Neuronal stem cell (in vitro differentiated cells): ENCODE measurements around the gene CAVIN2.
A peak's percentile ranks its signal among the peaks of the same experiment; 100 is the strongest.

ENCODE experiments used
- DNase-seq: peaks from one replicate; pipeline ENCODE4 v3.0.0-alpha.2; 2013; ENCODE audit warnings: low spot score
- H2AFZ ChIP-seq: one replicate; pipeline ENCODE4 v1.6.1; 2013; ENCODE audit warnings: mild to moderate bottlenecking, low read length, inconsistent platforms
- H2AK5ac ChIP-seq: 2 replicates; pipeline ENCODE4 v1.6.1; 2013; ENCODE audit warnings: low read depth, mild to moderate bottlenecking, inconsistent platforms, low read length, moderate library complexity, mixed read lengths
- H2BK120ac ChIP-seq: 2 replicates; pipeline ENCODE4 v1.6.1; 2013; ENCODE audit warnings: low read depth, mild to moderate bottlenecking, inconsistent platforms, low read length, moderate library complexity, mixed read lengths
- H2BK12ac ChIP-seq: one replicate; pipeline ENCODE4 v1.6.1; 2013; ENCODE audit warnings: low read length, inconsistent platforms
- H2BK15ac ChIP-seq: 2 replicates; pipeline ENCODE4 v1.6.1; 2013; ENCODE audit warnings: mild to moderate bottlenecking, low read length, inconsistent platforms, mixed read lengths
- H2BK5ac ChIP-seq: one replicate; pipeline ENCODE4 v1.6.1; 2013; ENCODE audit warnings: inconsistent platforms, mild to moderate bottlenecking, low read length, moderate library complexity
- H3K14ac ChIP-seq: one replicate; pipeline ENCODE4 v1.6.1; 2013; ENCODE audit warnings: low read length, inconsistent platforms
- H3K18ac ChIP-seq: 2 replicates; pipeline ENCODE4 v1.6.1; 2013; ENCODE audit warnings: low read length, inconsistent platforms
- H3K23ac ChIP-seq: 2 replicates; pipeline ENCODE4 v1.6.1; 2013; ENCODE audit warnings: low read depth, mild to moderate bottlenecking, mixed read lengths, low read length, inconsistent platforms; ENCODE audit not compliant: poor library complexity
- H3K27ac ChIP-seq: replicated peaks from 3 replicates; pipeline ENCODE4 v1.5.1; 2013; ENCODE audit warnings: low read length, inconsistent platforms
- H3K27me3 ChIP-seq, 3 experiments: 2 replicates each; pipeline ENCODE4 v1.6.1; 2013; ENCODE audit warnings: low read length in 3 of 3, mild to moderate bottlenecking in 2 of 3, inconsistent platforms in 1 of 3, low read depth in 1 of 3, mixed read lengths in 1 of 3, moderate library complexity in 1 of 3; ENCODE audit not compliant: control insufficient read depth in 3 of 3, insufficient read depth in 3 of 3
- H3K36me3 ChIP-seq, 2 donors: replicated peaks in 1 of 2; 2 replicates each; pipeline ENCODE4 v1.6.1; 2013; ENCODE audit warnings: low read length in 2 of 2; ENCODE audit not compliant: control insufficient read depth in 2 of 2, insufficient read depth in 2 of 2
- H3K4ac ChIP-seq: 2 replicates; pipeline ENCODE4 v1.6.1; 2013; ENCODE audit warnings: inconsistent platforms, mild to moderate bottlenecking, low read length, moderate library complexity
- H3K4me1 ChIP-seq, 2 donors: 1 replicate in 1 of 2; 2 replicates in 1 of 2; pipeline ENCODE4 v1.6.1; 2013; ENCODE audit warnings: low read length in 2 of 2, low read depth in 1 of 2; ENCODE audit not compliant: control insufficient read depth in 2 of 2, insufficient read depth in 1 of 2
- H3K4me2 ChIP-seq: one replicate; pipeline ENCODE4 v1.6.1; 2013; ENCODE audit warnings: mild to moderate bottlenecking, low read length, inconsistent platforms; ENCODE audit not compliant: insufficient read depth, poor library complexity, severe bottlenecking
- H3K4me3 ChIP-seq, 2 donors: 2 replicates each; pipeline ENCODE4 v1.5.1; 2013; ENCODE audit warnings: low read length in 2 of 2, mild to moderate bottlenecking in 2 of 2, inconsistent platforms in 1 of 2, moderate library complexity in 1 of 2
- H3K79me1 ChIP-seq: one replicate; pipeline ENCODE4 v1.6.1; 2013; ENCODE audit warnings: low read depth, mild to moderate bottlenecking, inconsistent platforms, low read length, moderate library complexity
- H3K9ac ChIP-seq: one replicate; pipeline ENCODE4 v1.6.1; 2013; ENCODE audit warnings: mild to moderate bottlenecking, low read depth, low read length, inconsistent platforms; ENCODE audit not compliant: poor library complexity
- H3K9me3 ChIP-seq, 2 donors: replicated peaks in 1 of 2; 2 replicates each; pipeline versions ENCODE3 to v1.6.1; 2013; ENCODE audit warnings: low read length in 2 of 2, mild to moderate bottlenecking in 2 of 2, inconsistent platforms in 1 of 2, low read depth in 1 of 2, mixed read lengths in 1 of 2, moderate library complexity in 1 of 2; ENCODE audit not compliant: control insufficient read depth in 2 of 2, insufficient read depth in 1 of 2
- H4K8ac ChIP-seq: one replicate; pipeline ENCODE4 v1.6.1; 2013; ENCODE audit warnings: low read depth, mild to moderate bottlenecking, inconsistent platforms, low read length, moderate library complexity
- H4K91ac ChIP-seq: one replicate; pipeline ENCODE4 v1.6.1; 2013; ENCODE audit warnings: low read length, low read depth, mild to moderate bottlenecking, inconsistent platforms; ENCODE audit not compliant: poor library complexity
- WGBS, 2 donors: extraction: QIAGEN DNeasy Blood & Tissue Kit; methylation state at CpG; one replicate each; pipeline ENCODE4 v1.1.7; 2013; ENCODE audit warnings: missing lambda C conversion rate in 2 of 2, mixed read lengths in 1 of 2; ENCODE audit not compliant: insufficient read length in 2 of 2, insufficient replicate concordance in 1 of 2; ENCODE audit errors: extremely low coverage in 2 of 2; 5-methylcytosine and 5-hydroxymethylcytosine counted together

Gene CAVIN2

GRCh38 chr2:191838526-191838925 lies 8.4 kb downstream of the CAVIN2 start:
- Histone ChIP-seq H3K9me3 (peaks cover 0 to 4% of the 10 kb centered on the region in 2 donors), H4K8ac (no peak overlapping the region), H2AK5ac (no peak overlapping the region), H3K4me1 (no peaks in the 10 kb centered on the region), H2BK120ac (no peak overlapping the region), H3K14ac (no peak overlapping the region), H4K91ac (no peak overlapping the region), H3K9ac (no peak overlapping the region), H2BK15ac (no peak overlapping the region), H3K23ac (no peak overlapping the region), H3K4me3 (no peak overlapping the region), H2BK12ac (no peak overlapping the region), H3K27me3 (no peaks in the 10 kb centered on the region), H3K27ac (no peak overlapping the region), H3K4me2 (no peak overlapping the region), H3K4ac (no peak overlapping the region), H3K36me3 (no peaks in the 10 kb centered on the region), H3K79me1 (no peaks in the 10 kb centered on the region), H2BK5ac (no peak overlapping the region), H3K18ac (no peak overlapping the region), H2AFZ (no peak overlapping the region)
- no peak for DNase-seq
- no CpG with 5 or more reads among the region's 4 CpGs for WGBS, 2 donors

DNA sequence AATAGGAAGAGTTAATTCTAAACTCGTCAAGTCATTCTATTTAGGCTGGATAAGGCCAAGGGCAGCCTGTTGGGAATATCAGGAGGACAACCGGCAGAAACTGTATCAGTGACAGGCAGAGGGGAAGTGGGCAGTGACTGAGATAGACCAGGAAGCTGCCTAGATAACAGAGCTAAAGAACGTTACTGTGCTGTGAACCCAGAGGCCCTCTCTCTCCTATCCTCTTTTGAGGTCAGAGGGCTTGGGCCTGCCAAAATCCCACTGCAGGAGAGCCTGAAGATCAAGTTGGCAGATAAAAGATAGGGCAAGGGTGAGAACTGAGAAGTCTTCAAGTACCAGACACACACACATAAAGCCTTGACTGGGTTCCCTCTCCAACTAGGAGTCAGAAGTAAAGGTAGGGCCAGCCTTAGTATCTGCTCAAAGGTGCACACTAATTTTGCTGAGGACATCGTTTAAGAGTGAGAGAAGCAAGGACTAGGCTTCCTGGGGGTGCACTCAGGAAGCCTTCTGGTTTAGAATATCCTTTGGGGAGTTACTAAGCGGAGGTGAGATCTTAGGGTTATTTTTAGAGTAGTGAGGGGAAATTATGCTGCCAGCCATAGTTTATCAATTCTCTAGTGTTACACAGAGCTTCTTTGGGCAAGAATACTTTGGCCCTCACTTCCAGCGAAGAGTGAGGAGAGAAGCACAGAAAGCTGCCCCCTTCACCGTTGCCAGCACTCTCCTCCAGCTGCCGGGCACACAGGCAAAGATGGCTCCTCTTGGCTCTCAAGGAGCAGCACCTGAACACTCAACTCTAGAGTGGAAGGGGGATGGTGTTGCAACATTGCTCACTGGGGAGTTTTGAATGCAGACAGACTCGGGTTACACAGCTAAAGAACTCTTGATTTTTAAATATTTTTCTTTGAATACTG lies 9.8 kb downstream of the CAVIN2 start:
- Histone ChIP-seq H3K4ac (no peak overlapping the region), H2BK12ac (no peak overlapping the region), H3K23ac (no peak overlapping the region), H3K4me2 (no peak overlapping the region), H3K9me3 (peaks cover 0 to 4% of the 10 kb centered on the region in 2 donors), H2BK15ac (no peak overlapping the region), H2BK5ac (no peak overlapping the region), H2AFZ (peak overlapping the region; percentile 58), H3K27ac (no peak overlapping the region), H4K8ac (no peak overlapping the region), H3K9ac (no peak overlapping the region), H3K27me3 (no peaks in the 10 kb centered on the region), H4K91ac (no peak overlapping the region), H2BK120ac (no peak overlapping the region), H3K14ac (no peak overlapping the region), H2AK5ac (no peak overlapping the region), H3K18ac (peak overlapping the region; percentile 50), H3K36me3 (no peaks in the 10 kb centered on the region), H3K4me3 (no peak overlapping the region), H3K79me1 (no peaks in the 10 kb centered on the region), H3K4me1 (peaks cover 0 to 1% of the 10 kb centered on the region in 2 donors)
- WGBS, 2 donors = no CpG with 5 or more reads among the region's 9 CpGs
- no peak for DNase-seq

DNA sequence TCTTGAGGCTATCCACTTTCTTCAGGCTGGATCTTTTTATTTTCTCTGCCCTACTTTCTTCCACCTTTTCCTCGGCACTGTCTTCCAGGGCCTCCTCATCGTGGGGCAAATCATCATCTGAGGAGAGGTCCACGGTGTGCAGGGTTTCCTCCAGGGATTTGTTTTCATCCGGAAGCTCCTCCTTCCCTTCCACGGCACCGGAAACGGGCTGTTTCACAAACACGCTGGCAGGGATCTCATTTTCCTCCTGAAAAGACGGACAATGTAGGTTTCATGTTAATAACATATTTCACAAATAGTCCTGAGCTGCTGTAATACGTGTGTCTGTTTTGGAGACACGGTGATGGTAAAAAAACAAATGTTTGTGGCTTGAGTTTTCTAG lies 10.4 kb downstream of the CAVIN2 start:
- no peak overlapping the region for H3K4me2 ChIP-seq
- no peak overlapping the region for H2BK5ac ChIP-seq
- H2BK15ac ChIP-seq = no peak overlapping the region
- no peak overlapping the region for H4K8ac ChIP-seq
- no peak overlapping the region for H4K91ac ChIP-seq
- H2AFZ ChIP-seq = peak overlapping the region; percentile 58
- no peak overlapping the region for H3K23ac ChIP-seq
- no peak overlapping the region for H2BK12ac ChIP-seq
- H3K27ac ChIP-seq = no peak overlapping the region
- no peak overlapping the region for H3K4me3 ChIP-seq
- WGBS, 2 donors = no CpG with 5 or more reads among the region's 11 CpGs
- H3K27me3 ChIP-seq = no peaks in the 10 kb centered on the region
- no peak overlapping the region for H2BK120ac ChIP-seq
- peaks cover 0 to 4% of the 10 kb centered on the region in 2 donors for H3K9me3 ChIP-seq
- H3K14ac ChIP-seq = no peak overlapping the region
- H3K4me1 ChIP-seq = peaks cover under 1 to 7% of the 10 kb centered on the region in 2 donors
- H2AK5ac ChIP-seq = no peak overlapping the region
- H3K36me3 ChIP-seq = no peaks in the 10 kb centered on the region
- no peaks in the 10 kb centered on the region for H3K79me1 ChIP-seq
- H3K4ac ChIP-seq = no peak overlapping the region
- no peak overlapping the region for H3K9ac ChIP-seq
- no peak for DNase-seq
- H3K18ac ChIP-seq = no peak overlapping the region

- Histone ChIP-seq H4K91ac (no peak overlapping the region), H2AFZ (no peak overlapping the region), H3K79me1 (no peaks in the 10 kb centered on the region), H2AK5ac (no peak overlapping the region), H3K36me3 (no peaks in the 10 kb centered on the region), H3K27ac (no peak overlapping the region), H2BK12ac (no peak overlapping the region), H3K9ac (no peak overlapping the region), H3K18ac (peak overlapping the region; percentile 33), H3K4me3 (no peak overlapping the region), H3K23ac (no peak overlapping the region), H3K9me3 (peaks cover 0 to 4% of the 10 kb centered on the region in 2 donors), H3K27me3 (no peaks in the 10 kb centered on the region), H3K14ac (peak overlapping the region; percentile 31), H3K4ac (no peak overlapping the region), H2BK120ac (no peak overlapping the region), H2BK5ac (no peak overlapping the region), H2BK15ac (no peak overlapping the region), H4K8ac (no peak overlapping the region), H3K4me2 (no peak overlapping the region), H3K4me1 (peaks cover 5 to 14% of the 10 kb centered on the region in 2 donors)
- WGBS, 2 donors = no CpG with 5 or more reads among the region's 28 CpGs
- no peak for DNase-seq
Measured at GRCh38 chr2:191835539-191836350, 11.1 kb downstream of the CAVIN2 start.
